Bronchial epithelial cell (primary cell): ENCODE data around the gene C10orf71. TPM values are rescaled to one million over a fixed set of nuclear protein-coding genes. Genes with fewer than 3 reads are reported as not detected.

Source experiments
- DNase-seq: peaks from one replicate; pipeline ENCODE4 v3.0.0-alpha.2; 2010; ENCODE audit warnings: low read depth
- FAIRE-seq: peaks from 2 replicates; lab custom pipeline; 2011; peaks lifted over from hg19 to GRCh38; lab: Jason Lieb, UNC
- H3K27me3 ChIP-seq: 2 replicates; pipeline ENCODE4 v1.5.1; 2011; ENCODE audit warnings: low read length; ENCODE audit not compliant: control insufficient read depth, insufficient read depth
- H3K36me3 ChIP-seq: 2 replicates; pipeline ENCODE4 v1.5.1; 2011; ENCODE audit warnings: low read length; ENCODE audit not compliant: control insufficient read depth, insufficient read depth
- H3K4me3 ChIP-seq: 2 replicates; pipeline ENCODE4 v1.5.1; 2011; ENCODE audit warnings: mild to moderate bottlenecking, low read depth, low read length, control low read depth
- CTCF ChIP-seq: IDR thresholded peaks from 2 replicates; pipeline ENCODE4 v1.5.1; 2011; ENCODE audit warnings: mild to moderate bottlenecking, moderate library complexity, low read length, control low read depth, inconsistent platforms; ENCODE audit not compliant: insufficient read depth, severe bottlenecking
- total RNA-seq: library from RNA; depleted of rRNA; stranded (reverse); fragments of >200 nt; gene quantifications from 2 replicates; pipeline ENCODE4 v1.2.1, GENCODE V29; 2014

Gene C10orf71
- total RNA-seq, 1 donor from 2014 or later: not detected

- no peak for FAIRE-seq
- Histone ChIP-seq H3K27me3 (no peaks in the 10 kb centered on the region), H3K4me3 (no peak overlapping the region), H3K36me3 (no peaks in the 10 kb centered on the region)
- DNase-seq: no peak
- TF ChIP-seq CTCF: no peak
Measured at GRCh38 chr10:49322371-49323170, 23.6 kb downstream of the C10orf71 start.

- H3K27me3 ChIP-seq: no peaks in the 10 kb centered on the region
- H3K4me3 ChIP-seq: no peak overlapping the region
- DNase-seq: no peak
- FAIRE-seq: no peak
- TF ChIP-seq CTCF: no peak
- H3K36me3 ChIP-seq: no peaks in the 10 kb centered on the region
Measured at GRCh38 chr10:49323171-49323895, 24.4 kb downstream of the C10orf71 start.

DNA sequence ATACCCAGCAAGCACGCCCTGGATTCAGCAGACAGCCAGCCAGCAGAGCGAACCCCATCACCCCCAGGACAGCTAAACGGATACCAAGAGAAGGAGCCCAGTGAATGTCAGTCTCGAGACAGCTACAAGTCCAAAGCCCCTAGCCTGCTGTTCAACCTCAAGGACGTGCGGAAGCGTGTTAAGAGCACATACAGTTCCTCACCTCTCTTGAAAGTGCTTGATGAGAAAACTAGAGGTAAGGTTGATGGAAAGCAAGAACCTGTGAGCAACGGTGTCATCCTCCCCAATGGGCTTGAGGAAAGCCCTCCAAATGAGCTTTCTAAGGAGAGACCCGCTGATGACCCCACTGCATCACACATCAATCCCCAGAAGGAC, 24.9 kb downstream of the C10orf71 start:
- Histone ChIP-seq H3K27me3 (no peaks in the 10 kb centered on the region), H3K4me3 (no peak overlapping the region), H3K36me3 (no peaks in the 10 kb centered on the region)
- no peak for TF ChIP-seq CTCF
- DNase-seq (no peak), FAIRE-seq (no peak)

- DNase-seq: no peak
Measured at GRCh38 chr10:49324711-49325110, 25.7 kb downstream of the C10orf71 start.

GRCh38 chr10:49325131-49325915, 26.4 kb downstream of the C10orf71 start:
- no peak for TF ChIP-seq CTCF
- no peaks in the 10 kb centered on the region for H3K27me3 ChIP-seq
- no peaks in the 10 kb centered on the region for H3K36me3 ChIP-seq
- no peak overlapping the region for H3K4me3 ChIP-seq
- FAIRE-seq (no peak), DNase-seq (no peak)

More at GRCh38 chr10:49324711-49325110, 25.7 kb downstream of the C10orf71 start:
- H3K27me3 ChIP-seq: no peaks in the 10 kb centered on the region
- TF ChIP-seq CTCF: no peak
- FAIRE-seq: no peak
- no peaks in the 10 kb centered on the region for H3K36me3 ChIP-seq
- H3K4me3 ChIP-seq: no peak overlapping the region
